Measurements from ENCODE around the gene KIF17. TPM values are rescaled to one million over a fixed set of nuclear protein-coding genes. Genes with fewer than 3 reads are reported as not detected.

Gene KIF17
- total RNA-seq, 1 donor from 2014 or later = 8.4 TPM

DNA sequence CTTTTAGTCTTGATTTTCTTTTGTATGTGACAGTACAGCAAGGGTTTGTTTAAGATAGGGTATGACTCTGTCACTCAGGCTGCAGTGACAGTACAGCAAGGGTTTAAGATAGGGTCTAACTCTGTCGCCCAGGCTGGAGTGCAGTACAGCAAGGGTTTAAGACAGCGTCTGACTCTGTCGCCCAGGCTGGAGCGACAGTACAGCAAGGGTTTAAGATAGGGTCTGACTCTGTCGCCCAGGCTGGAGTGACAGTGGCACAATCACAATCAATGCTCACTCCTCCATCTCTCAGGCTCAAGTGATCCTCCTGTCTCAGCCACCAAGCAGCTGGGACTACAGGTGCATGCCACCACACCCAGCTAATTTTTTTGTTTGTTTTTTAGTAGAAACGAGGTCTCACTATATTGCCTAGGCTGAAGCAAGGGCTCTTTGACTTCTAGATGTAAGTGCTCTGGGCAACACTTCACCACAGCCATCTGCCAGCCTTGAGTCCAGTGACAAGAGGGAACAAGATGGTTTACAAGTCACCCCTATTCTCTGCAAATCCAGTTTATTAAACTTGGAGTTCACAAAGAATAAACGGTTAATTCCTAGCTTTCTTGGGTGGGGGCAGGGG lies 15.7 kb upstream of the KIF17 start:
- ATAC-seq (peak in 1 of 2 donors; percentile 31), DNase-seq (no peak)
- peak overlapping the region; percentile 70 for H3K4me3 ChIP-seq
- peaks cover 44% of the 10 kb centered on the region for H3K27me3 ChIP-seq (ENCODE audit: low read depth)
- TF ChIP-seq, protein P1, sequence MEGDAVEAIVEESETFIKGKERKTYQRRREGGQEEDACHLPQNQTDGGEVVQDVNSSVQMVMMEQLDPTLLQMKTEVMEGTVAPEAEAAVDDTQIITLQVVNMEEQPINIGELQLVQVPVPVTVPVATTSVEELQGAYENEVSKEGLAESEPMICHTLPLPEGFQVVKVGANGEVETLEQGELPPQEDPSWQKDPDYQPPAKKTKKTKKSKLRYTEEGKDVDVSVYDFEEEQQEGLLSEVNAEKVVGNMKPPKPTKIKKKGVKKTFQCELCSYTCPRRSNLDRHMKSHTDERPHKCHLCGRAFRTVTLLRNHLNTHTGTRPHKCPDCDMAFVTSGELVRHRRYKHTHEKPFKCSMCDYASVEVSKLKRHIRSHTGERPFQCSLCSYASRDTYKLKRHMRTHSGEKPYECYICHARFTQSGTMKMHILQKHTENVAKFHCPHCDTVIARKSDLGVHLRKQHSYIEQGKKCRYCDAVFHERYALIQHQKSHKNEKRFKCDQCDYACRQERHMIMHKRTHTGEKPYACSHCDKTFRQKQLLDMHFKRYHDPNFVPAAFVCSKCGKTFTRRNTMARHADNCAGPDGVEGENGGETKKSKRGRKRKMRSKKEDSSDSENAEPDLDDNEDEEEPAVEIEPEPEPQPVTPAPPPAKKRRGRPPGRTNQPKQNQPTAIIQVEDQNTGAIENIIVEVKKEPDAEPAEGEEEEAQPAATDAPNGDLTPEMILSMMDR (IDR thresholded peaks at IDR 0.05) = no peak
- no peaks in the 10 kb centered on the region for H3K9me3 ChIP-seq
- intact Hi-C loops (cut with DNase I) = no loop called here
- H3K27ac ChIP-seq = peak overlapping the region; percentile 56
- peaks cover 5% of the 10 kb centered on the region for H3K36me3 ChIP-seq
- peaks cover 27% of the 10 kb centered on the region for H3K4me1 ChIP-seq

DNA sequence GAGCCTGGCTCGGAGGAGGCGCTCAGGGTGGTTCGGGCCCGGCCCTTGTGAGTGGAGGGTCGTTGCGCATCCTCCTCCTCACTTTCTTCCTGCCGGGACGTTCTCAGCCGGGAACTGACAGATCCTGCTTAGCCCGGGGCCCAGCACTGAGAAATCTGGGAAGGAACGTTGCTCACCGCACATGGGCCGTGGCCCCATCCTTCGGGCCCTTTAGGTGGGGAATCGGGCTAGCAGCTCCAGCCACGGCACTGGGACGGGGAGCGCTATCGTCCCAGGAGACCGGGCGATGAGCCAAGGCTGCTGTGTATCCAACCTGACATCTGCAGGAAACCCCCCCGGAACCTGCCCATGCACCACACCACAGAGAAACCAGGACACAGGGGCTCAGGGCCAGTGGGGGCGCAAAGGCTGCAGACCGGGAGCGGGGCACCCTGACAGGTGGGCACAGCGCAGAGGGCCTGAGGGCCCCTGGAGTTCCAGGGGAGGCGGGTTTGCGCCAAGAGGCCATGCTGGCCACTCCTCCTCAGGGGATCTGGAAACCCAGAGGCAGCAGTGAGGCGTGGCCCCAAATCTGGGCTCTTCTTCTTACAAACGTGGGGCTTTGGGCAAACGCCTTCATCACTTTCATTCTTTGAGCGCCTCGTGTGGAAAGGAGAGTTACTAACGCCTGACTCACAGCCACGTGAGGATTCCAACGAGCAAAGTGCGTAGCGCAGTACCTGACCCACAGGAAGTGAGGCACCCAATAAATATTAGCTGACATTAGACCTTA lies 15.0 kb upstream of the KIF17 start, which contains the start of gene SH2D5:
TSS of gene SH2D5 (minus strand) at position 116 of the 772 bp plus-strand sequence. CDS start 4,659 bp downstream, outside the sequence.
- ATAC-seq = peak; percentile 84 to 90
- Histone ChIP-seq H3K9me3 (no peaks in the 10 kb centered on the region), H3K4me1 (peaks cover 27% of the 10 kb centered on the region), H3K36me3 (peaks cover 5% of the 10 kb centered on the region), H3K4me3 (peak within 1 kb of the TSS; percentile 70), H3K27me3 (ENCODE audit: low read depth) (peaks cover 45% of the 10 kb centered on the region), H3K27ac (peak within 1 kb of the TSS; percentile 56)
- intact Hi-C loops (cut with DNase I) = no loop called here
- DNase-seq = no peak
- TF ChIP-seq, protein P1 (IDR thresholded peaks at IDR 0.05) = peak; percentile 44

DNA sequence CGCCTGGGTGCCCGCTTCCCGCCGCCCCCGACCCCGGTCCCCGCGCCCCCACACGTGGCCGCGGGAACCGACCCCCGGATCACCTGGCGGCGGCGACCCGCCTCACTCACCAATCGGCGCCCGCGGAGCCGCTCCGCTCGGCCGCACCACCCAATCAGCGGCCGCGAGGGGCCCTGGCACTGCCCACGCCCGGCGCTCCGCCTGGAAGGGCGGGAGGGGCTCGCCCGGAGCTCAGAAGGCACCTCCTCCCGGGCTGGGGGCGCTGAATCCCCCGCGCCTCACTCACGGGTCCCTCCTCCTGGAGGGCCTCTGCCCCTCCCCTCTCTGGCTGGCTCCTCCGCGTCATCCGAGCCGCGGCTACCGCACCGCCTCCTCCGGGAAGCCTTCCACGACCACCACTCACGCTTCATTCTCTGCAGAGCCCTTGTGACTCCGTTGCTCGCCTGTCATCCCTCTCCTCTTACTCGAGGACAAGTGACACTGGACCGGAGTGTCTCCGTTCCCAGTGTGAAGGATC lies 14.3 kb upstream of the KIF17 start:
- H3K36me3 ChIP-seq = peaks cover 2% of the 10 kb centered on the region
- no peak for DNase-seq
- no peak overlapping the region for H3K27ac ChIP-seq
- no peaks in the 10 kb centered on the region for H3K9me3 ChIP-seq
- intact Hi-C loops (cut with DNase I) = no loop called here
- H3K27me3 ChIP-seq (ENCODE audit: low read depth) = peaks cover 45% of the 10 kb centered on the region
- ATAC-seq = peak; percentile 76 to 83
- H3K4me3 ChIP-seq = peak overlapping the region; percentile 70
- TF ChIP-seq, protein P1 (IDR thresholded peaks at IDR 0.05) = no peak
- H3K4me1 ChIP-seq = peaks cover 27% of the 10 kb centered on the region

DNA sequence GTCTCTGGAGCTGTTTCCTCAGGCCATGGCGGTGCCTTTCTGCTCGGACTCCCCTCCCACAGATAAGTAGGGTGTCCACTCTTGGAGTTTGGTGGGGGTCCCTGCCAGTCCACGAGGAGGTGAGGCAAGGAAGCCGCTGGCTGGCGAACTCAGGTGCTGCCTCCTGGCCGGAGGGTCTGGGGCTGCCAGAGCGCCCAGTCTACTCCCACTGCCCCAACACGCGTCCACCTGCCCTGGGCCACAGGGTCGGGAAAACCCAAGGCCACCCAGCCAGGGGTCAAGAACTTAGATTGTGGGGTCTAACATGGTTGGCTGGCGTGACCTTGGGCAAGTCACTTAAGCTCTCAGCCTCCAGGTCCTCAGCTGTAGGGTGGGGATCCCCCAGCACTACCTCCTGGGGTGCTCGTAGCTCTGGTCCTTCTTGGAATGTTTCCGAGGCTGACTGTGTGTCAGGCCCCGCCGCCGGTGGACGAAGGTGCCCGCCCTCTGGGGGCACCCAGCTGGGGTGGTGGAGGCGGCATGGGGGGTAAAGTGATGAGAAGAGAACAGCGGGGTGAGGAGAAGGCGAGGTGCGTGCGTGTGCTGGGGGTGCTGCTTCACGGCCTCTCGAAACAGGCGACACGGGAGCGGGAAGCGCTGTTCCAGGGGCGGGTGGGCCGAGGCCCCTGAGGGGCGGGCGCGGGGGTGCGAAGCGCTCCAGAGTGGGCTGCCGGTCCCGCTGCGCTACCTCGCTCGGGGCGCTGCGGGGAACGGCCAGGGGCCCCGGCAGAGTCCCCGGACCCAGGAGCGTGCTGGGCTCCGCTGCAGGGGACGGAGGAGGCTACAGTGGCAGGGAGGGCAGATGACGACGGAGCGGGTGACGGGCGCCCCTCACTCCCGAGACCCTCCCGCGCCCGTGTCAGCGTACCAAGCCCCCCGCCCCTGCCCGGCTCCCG lies 13.5 kb upstream of the KIF17 start:
- TF ChIP-seq, protein P1 (IDR thresholded peaks at IDR 0.05) = no peak
- Histone ChIP-seq H3K27ac (no peak overlapping the region), H3K36me3 (no peaks in the 10 kb centered on the region), H3K27me3 (ENCODE audit: low read depth) (peaks cover 45% of the 10 kb centered on the region), H3K4me1 (peaks cover 27% of the 10 kb centered on the region), H3K4me3 (peak overlapping the region; percentile 70), H3K9me3 (no peaks in the 10 kb centered on the region)
- peak; percentile 1 to 3 for ATAC-seq
- intact Hi-C loops (cut with DNase I) = no loop called here
- no peak for DNase-seq

DNA sequence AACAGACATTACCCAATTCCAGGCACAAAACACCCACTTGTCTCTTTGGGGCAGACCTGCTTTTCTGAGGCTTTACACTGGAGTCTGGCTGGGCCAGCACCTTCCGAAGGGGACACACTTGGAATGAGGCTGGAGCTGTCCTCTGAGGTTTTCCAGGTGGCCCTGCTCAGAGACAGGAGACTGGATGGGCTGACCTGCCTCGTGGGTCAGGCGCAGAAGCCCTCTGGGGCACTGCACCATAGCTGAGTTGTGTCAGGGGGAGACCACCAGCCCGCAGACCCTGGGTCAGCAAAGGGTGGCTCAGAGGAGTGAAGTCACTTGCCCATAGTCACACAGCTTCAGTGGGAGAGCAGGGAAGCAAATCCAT lies 12.9 kb upstream of the KIF17 start:
- peaks cover 27% of the 10 kb centered on the region for H3K4me1 ChIP-seq
- H3K36me3 ChIP-seq = no peaks in the 10 kb centered on the region
- H3K9me3 ChIP-seq = no peaks in the 10 kb centered on the region
- no peak for ATAC-seq
- H3K27me3 ChIP-seq (ENCODE audit: low read depth) = peaks cover 45% of the 10 kb centered on the region
- intact Hi-C loops (cut with DNase I) = no loop called here
- DNase-seq = no peak
- H3K4me3 ChIP-seq = no peak overlapping the region
- TF ChIP-seq, protein P1 (IDR thresholded peaks at IDR 0.05) = no peak
- no peak overlapping the region for H3K27ac ChIP-seq
